Measurements from ENCODE around the gene SUPT3H.

Gene SUPT3H

GRCh38 chr6:45222380-45222779 lies 155.4 kb downstream of the SUPT3H start:
- no peak overlapping the region for H3K4me3 ChIP-seq (ENCODE audit: low read length in 2 of 2)

GRCh38 chr6:45215759-45216158 lies 162.0 kb downstream of the SUPT3H start:
- Histone ChIP-seq H3K27ac (ENCODE audit: low read depth in 2 of 2, low read length in 2 of 2) (no peak overlapping the region), H3K36me3 (ENCODE audit: control insufficient read depth in 2 of 2, insufficient read depth in 2 of 2, low read length in 2 of 2) (no peaks in the 10 kb centered on the region), H3K4me3 (ENCODE audit: low read length in 2 of 2) (no peak overlapping the region)

More at GRCh38 chr6:45222380-45222779, 155.4 kb downstream of the SUPT3H start:
- no peak overlapping the region for H3K27ac ChIP-seq (ENCODE audit: low read depth in 2 of 2, low read length in 2 of 2)
- no peaks in the 10 kb centered on the region for H3K4me1 ChIP-seq (ENCODE audit: control insufficient read depth in 2 of 2, insufficient read depth in 2 of 2, low read length in 2 of 2)
- no peak overlapping the region for H3K9ac ChIP-seq (ENCODE audit: low read depth in 1 of 2, low read length in 2 of 2)
- no peaks in the 10 kb centered on the region for H3K27me3 ChIP-seq (ENCODE audit: control insufficient read depth in 2 of 2, insufficient read depth in 2 of 2, low read length in 2 of 2)
- no peaks in the 10 kb centered on the region for H3K9me3 ChIP-seq (ENCODE audit: control insufficient read depth in 2 of 2, low read length in 2 of 2)
- no peaks in the 10 kb centered on the region for H3K36me3 ChIP-seq (ENCODE audit: control insufficient read depth in 2 of 2, insufficient read depth in 2 of 2, low read length in 2 of 2)

DNA sequence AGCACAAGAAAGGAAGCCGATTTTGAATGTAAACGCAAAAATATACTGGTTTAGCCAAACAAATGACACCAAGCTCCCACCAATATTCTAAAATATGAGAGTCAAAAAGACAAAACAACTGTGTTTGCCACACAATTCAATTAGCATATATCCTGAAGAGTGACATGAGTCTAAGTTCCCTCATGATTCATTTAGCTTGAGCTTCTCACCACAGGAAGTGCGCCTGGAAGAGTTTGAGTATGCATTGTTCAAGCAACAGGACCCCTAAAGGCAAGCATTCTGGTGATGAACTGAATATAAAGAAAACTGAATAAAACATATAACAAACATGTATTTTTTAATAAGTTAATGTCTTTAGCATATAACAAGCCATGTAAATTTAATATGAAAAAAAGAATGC lies 164.8 kb downstream of the SUPT3H start:
- H3K36me3 ChIP-seq (ENCODE audit: control insufficient read depth in 2 of 2, insufficient read depth in 2 of 2, low read length in 2 of 2), result no peaks in the 10 kb centered on the region
- no peak overlapping the region for H3K27ac ChIP-seq (ENCODE audit: low read depth in 2 of 2, low read length in 2 of 2)
- no peaks in the 10 kb centered on the region for H3K27me3 ChIP-seq (ENCODE audit: control insufficient read depth in 2 of 2, insufficient read depth in 2 of 2, low read length in 2 of 2)
- no peak overlapping the region for H3K4me3 ChIP-seq (ENCODE audit: low read length in 2 of 2)
- peaks cover 3 to 4% of the 10 kb centered on the region in 2 donors for H3K9me3 ChIP-seq (ENCODE audit: control insufficient read depth in 2 of 2, low read length in 2 of 2)
- H3K4me1 ChIP-seq (ENCODE audit: control insufficient read depth in 2 of 2, insufficient read depth in 2 of 2, low read length in 2 of 2), result no peaks in the 10 kb centered on the region
- no peak overlapping the region for H3K9ac ChIP-seq (ENCODE audit: low read depth in 1 of 2, low read length in 2 of 2)

More at GRCh38 chr6:45215759-45216158, 162.0 kb downstream of the SUPT3H start:
- H3K4me1 ChIP-seq (ENCODE audit: control insufficient read depth in 2 of 2, insufficient read depth in 2 of 2, low read length in 2 of 2), result no peaks in the 10 kb centered on the region
- H3K27me3 ChIP-seq (ENCODE audit: control insufficient read depth in 2 of 2, insufficient read depth in 2 of 2, low read length in 2 of 2), result no peaks in the 10 kb centered on the region
- no peak overlapping the region for H3K9ac ChIP-seq (ENCODE audit: low read depth in 1 of 2, low read length in 2 of 2)
- H3K9me3 ChIP-seq (ENCODE audit: control insufficient read depth in 2 of 2, low read length in 2 of 2), result peaks cover 3 to 4% of the 10 kb centered on the region in 2 donors

GRCh38 chr6:45209762-45210161 lies 168.0 kb downstream of the SUPT3H start:
- Histone ChIP-seq H3K27ac (ENCODE audit: low read depth in 2 of 2, low read length in 2 of 2) (no peak overlapping the region), H3K27me3 (ENCODE audit: control insufficient read depth in 2 of 2, insufficient read depth in 2 of 2, low read length in 2 of 2) (no peaks in the 10 kb centered on the region), H3K9ac (ENCODE audit: low read depth in 1 of 2, low read length in 2 of 2) (no peak overlapping the region), H3K9me3 (ENCODE audit: control insufficient read depth in 2 of 2, low read length in 2 of 2) (peaks cover 0 to 3% of the 10 kb centered on the region in 2 donors), H3K36me3 (ENCODE audit: control insufficient read depth in 2 of 2, insufficient read depth in 2 of 2, low read length in 2 of 2) (no peaks in the 10 kb centered on the region), H3K4me3 (ENCODE audit: low read length in 2 of 2) (no peak overlapping the region), H3K4me1 (ENCODE audit: control insufficient read depth in 2 of 2, insufficient read depth in 2 of 2, low read length in 2 of 2) (no peaks in the 10 kb centered on the region)

DNA sequence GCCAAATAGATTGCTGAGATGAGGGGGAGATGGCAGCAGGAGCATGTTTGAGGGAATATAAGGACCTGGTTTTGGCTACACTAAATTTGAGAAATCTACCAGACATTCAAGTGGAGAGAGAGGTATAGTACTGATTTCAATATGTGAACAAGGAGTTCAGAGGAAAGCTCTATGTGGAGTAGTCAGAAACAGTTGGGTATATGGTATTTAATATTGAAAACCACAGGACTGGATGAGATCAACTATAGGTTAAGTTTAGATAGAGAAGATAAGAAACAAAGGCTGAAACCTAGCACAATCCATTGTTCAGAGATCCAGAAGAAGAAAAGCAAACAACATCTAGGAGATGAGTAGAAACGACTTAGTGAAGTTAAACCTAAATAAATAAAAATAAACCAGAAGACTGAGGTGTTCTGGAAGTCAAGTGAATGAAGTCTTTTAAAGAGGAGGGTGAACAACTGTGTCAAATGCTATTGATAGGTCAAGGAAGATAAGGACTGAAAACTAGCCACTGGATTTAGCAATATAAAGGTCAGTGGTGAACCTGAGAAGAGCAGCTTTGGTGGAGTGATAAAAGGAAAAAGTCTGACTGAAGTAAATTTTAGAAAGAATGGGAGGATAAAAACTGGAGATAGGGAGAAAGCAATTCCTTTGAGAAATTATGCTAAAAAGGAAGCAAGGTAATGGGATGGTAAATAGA lies 170.8 kb downstream of the SUPT3H start:
- Histone ChIP-seq H3K4me1 (ENCODE audit: control insufficient read depth in 2 of 2, insufficient read depth in 2 of 2, low read length in 2 of 2) (no peaks in the 10 kb centered on the region), H3K4me3 (ENCODE audit: low read length in 2 of 2) (no peak overlapping the region), H3K36me3 (ENCODE audit: control insufficient read depth in 2 of 2, insufficient read depth in 2 of 2, low read length in 2 of 2) (no peaks in the 10 kb centered on the region), H3K27me3 (ENCODE audit: control insufficient read depth in 2 of 2, insufficient read depth in 2 of 2, low read length in 2 of 2) (no peaks in the 10 kb centered on the region), H3K9me3 (ENCODE audit: control insufficient read depth in 2 of 2, low read length in 2 of 2) (no peaks in the 10 kb centered on the region), H3K27ac (ENCODE audit: low read depth in 2 of 2, low read length in 2 of 2) (no peak overlapping the region), H3K9ac (ENCODE audit: low read depth in 1 of 2, low read length in 2 of 2) (no peak overlapping the region)

GRCh38 chr6:45201484-45201883 lies 176.2 kb downstream of the SUPT3H start:
- Histone ChIP-seq H3K27me3 (ENCODE audit: control insufficient read depth in 2 of 2, insufficient read depth in 2 of 2, low read length in 2 of 2) (no peaks in the 10 kb centered on the region), H3K9me3 (ENCODE audit: control insufficient read depth in 2 of 2, low read length in 2 of 2) (no peaks in the 10 kb centered on the region)

DNA sequence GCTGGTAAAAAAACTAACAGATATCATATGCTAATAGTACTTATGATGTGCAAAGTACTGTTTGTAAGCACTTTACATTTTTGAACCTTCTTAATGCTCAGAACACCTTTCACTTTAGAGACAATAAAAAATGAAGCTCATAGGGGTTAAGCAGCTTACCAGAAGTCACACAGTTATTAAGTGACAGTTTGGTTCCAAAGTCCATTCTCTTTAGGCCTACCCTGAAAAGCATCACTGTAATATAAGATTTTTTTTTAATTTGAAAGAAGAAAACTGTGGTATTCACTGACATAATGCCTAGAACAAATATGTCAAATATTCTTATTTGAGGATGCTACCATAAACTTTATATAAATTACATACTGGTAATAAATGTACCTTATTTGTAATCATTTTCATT lies 177.2 kb downstream of the SUPT3H start:
- Histone ChIP-seq H3K4me1 (ENCODE audit: control insufficient read depth in 2 of 2, insufficient read depth in 2 of 2, low read length in 2 of 2) (peaks cover 0 to 3% of the 10 kb centered on the region in 2 donors), H3K36me3 (ENCODE audit: control insufficient read depth in 2 of 2, insufficient read depth in 2 of 2, low read length in 2 of 2) (no peaks in the 10 kb centered on the region), H3K9me3 (ENCODE audit: control insufficient read depth in 2 of 2, low read length in 2 of 2) (no peaks in the 10 kb centered on the region), H3K4me3 (ENCODE audit: low read length in 2 of 2) (no peak overlapping the region), H3K9ac (ENCODE audit: low read depth in 1 of 2, low read length in 2 of 2) (no peak overlapping the region), H3K27ac (ENCODE audit: low read depth in 2 of 2, low read length in 2 of 2) (no peak overlapping the region), H3K27me3 (ENCODE audit: control insufficient read depth in 2 of 2, insufficient read depth in 2 of 2, low read length in 2 of 2) (no peaks in the 10 kb centered on the region)

More at GRCh38 chr6:45201484-45201883, 176.2 kb downstream of the SUPT3H start:
- H3K27ac ChIP-seq (ENCODE audit: low read depth in 2 of 2, low read length in 2 of 2), result no peak overlapping the region
- peaks cover 0 to 3% of the 10 kb centered on the region in 2 donors for H3K4me1 ChIP-seq (ENCODE audit: control insufficient read depth in 2 of 2, insufficient read depth in 2 of 2, low read length in 2 of 2)
- H3K4me3 ChIP-seq (ENCODE audit: low read length in 2 of 2), result no peak overlapping the region
- H3K9ac ChIP-seq (ENCODE audit: low read depth in 1 of 2, low read length in 2 of 2), result no peak overlapping the region
- H3K36me3 ChIP-seq (ENCODE audit: control insufficient read depth in 2 of 2, insufficient read depth in 2 of 2, low read length in 2 of 2), result no peaks in the 10 kb centered on the region

DNA sequence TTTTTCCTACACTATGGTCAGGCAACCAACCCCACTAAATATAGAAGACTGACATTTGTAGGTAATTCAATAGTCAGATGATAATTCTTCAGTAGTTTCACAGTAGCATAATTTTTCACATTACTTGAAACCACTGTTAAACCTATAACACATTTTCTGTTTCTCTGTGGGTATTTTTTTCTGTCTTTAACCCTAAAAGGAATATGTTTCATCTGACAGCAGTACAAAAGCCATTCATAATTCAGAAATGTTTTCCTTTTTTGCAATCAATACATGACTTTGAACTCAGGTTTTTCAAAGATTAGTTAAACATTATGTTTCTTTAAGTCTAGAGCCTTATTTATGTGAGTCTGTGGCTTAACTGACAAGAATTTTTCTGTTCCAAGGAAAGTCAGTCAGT lies 178.2 kb downstream of the SUPT3H start:
- Histone ChIP-seq H3K9ac (ENCODE audit: low read depth in 1 of 2, low read length in 2 of 2) (no peak overlapping the region), H3K27ac (ENCODE audit: low read depth in 2 of 2, low read length in 2 of 2) (no peak overlapping the region), H3K4me1 (ENCODE audit: control insufficient read depth in 2 of 2, insufficient read depth in 2 of 2, low read length in 2 of 2) (peaks cover 0 to 3% of the 10 kb centered on the region in 2 donors), H3K4me3 (ENCODE audit: low read length in 2 of 2) (no peak overlapping the region), H3K9me3 (ENCODE audit: control insufficient read depth in 2 of 2, low read length in 2 of 2) (no peaks in the 10 kb centered on the region), H3K27me3 (ENCODE audit: control insufficient read depth in 2 of 2, insufficient read depth in 2 of 2, low read length in 2 of 2) (no peaks in the 10 kb centered on the region), H3K36me3 (ENCODE audit: control insufficient read depth in 2 of 2, insufficient read depth in 2 of 2, low read length in 2 of 2) (no peaks in the 10 kb centered on the region)

DNA sequence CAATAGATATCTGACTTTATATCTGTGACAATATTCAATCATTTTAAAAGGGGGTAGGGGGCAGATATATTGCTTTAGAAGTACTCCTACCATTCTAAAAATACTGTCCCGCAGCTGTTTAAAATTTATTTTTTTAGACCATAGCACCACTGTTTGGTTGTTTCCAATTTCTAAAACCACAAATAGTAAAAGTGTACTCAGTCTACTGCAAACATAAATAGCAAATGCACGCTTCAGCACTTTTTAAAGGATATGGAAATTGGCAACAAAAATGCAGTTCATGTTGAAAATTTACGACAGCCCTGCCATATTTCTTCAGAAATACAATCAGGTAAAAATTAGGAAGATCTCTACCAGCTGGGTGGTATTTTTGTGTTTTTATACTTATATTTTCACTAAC lies 181.6 kb downstream of the SUPT3H start:
- Histone ChIP-seq H3K27ac (ENCODE audit: low read depth in 2 of 2, low read length in 2 of 2) (no peak overlapping the region), H3K9ac (ENCODE audit: low read depth in 1 of 2, low read length in 2 of 2) (no peak overlapping the region), H3K27me3 (ENCODE audit: control insufficient read depth in 2 of 2, insufficient read depth in 2 of 2, low read length in 2 of 2) (no peaks in the 10 kb centered on the region), H3K9me3 (ENCODE audit: control insufficient read depth in 2 of 2, low read length in 2 of 2) (no peaks in the 10 kb centered on the region), H3K4me1 (ENCODE audit: control insufficient read depth in 2 of 2, insufficient read depth in 2 of 2, low read length in 2 of 2) (peaks cover 0 to 3% of the 10 kb centered on the region in 2 donors), H3K36me3 (ENCODE audit: control insufficient read depth in 2 of 2, insufficient read depth in 2 of 2, low read length in 2 of 2) (no peaks in the 10 kb centered on the region), H3K4me3 (ENCODE audit: low read length in 2 of 2) (no peak overlapping the region)

DNA sequence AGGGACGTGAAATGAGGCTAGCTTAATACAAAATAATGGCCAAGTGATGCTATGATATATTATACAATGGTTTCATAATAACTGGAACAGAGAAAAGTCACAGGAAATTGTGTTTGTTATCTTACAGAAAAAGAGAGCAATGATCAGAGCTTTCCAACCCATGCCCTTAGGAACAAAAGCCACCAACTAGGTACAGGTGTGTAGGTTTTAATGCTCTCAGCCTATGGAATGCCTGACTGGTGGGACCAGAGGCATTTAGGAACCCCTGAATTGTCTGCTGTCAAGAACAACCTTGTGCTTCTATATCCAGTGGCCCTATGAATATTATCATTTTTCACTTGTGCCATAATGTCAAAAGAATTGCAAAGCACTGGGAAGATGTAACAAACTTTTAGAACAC lies 182.6 kb downstream of the SUPT3H start:
- Histone ChIP-seq H3K9me3 (ENCODE audit: control insufficient read depth in 2 of 2, low read length in 2 of 2) (no peaks in the 10 kb centered on the region), H3K27me3 (ENCODE audit: control insufficient read depth in 2 of 2, insufficient read depth in 2 of 2, low read length in 2 of 2) (no peaks in the 10 kb centered on the region), H3K4me3 (ENCODE audit: low read length in 2 of 2) (no peak overlapping the region), H3K27ac (ENCODE audit: low read depth in 2 of 2, low read length in 2 of 2) (no peak overlapping the region), H3K36me3 (ENCODE audit: control insufficient read depth in 2 of 2, insufficient read depth in 2 of 2, low read length in 2 of 2) (no peaks in the 10 kb centered on the region), H3K9ac (ENCODE audit: low read depth in 1 of 2, low read length in 2 of 2) (no peak overlapping the region), H3K4me1 (ENCODE audit: control insufficient read depth in 2 of 2, insufficient read depth in 2 of 2, low read length in 2 of 2) (peaks cover 0 to 3% of the 10 kb centered on the region in 2 donors)
